Suprapubic skin (tissue), 4 donors: Measurements from ENCODE around the gene FAM89B.

Experiments used
- CTCF ChIP-seq, 2 donors: fragments of 200-600 bp in 1 of 2; fragments of 450-650 bp in 1 of 2; sonication (generic) in 1 of 2; IDR thresholded peaks; one replicate each; pipeline ENCODE4 v1.5.1; 2016 to 2019; ENCODE audit warnings: antibody characterized with exemption in 2 of 2, mild to moderate bottlenecking in 1 of 2, moderate library complexity in 1 of 2
- POLR2A ChIP-seq, 2 donors: fragments of 450-650 bp; IDR thresholded peaks; one replicate each; pipeline ENCODE4 v1.6.1; 2017; ENCODE audit warnings: antibody characterized with exemption in 2 of 2, mild to moderate bottlenecking in 2 of 2, moderate library complexity in 2 of 2
- POLR2AphosphoS5 ChIP-seq, 3 donors: sonication (generic); formaldehyde crosslinking; IDR thresholded peaks; one replicate each; pipeline ENCODE4 v1.6.1; 2017; ENCODE audit warnings: antibody characterized with exemption in 3 of 3

GRCh38 chr11:65532388-65533064 lies 39.8 kb upstream of the FAM89B start:
- TF ChIP-seq CTCF (IDR thresholded peaks at IDR 0.05) (no peak), POLR2AphosphoS5 (IDR thresholded peaks at IDR 0.05) (no peak), POLR2A (IDR thresholded peaks at IDR 0.05) (no peak)
